HCT116 (cell line): ENCODE data around the gene CD164L2.

Experiments
- FOSL1 ChIP-seq: IDR thresholded peaks from 2 replicates; pipeline ENCODE4 v1.6.1; 2012; ENCODE audit warnings: low read depth
- POLR2A ChIP-seq: IDR thresholded peaks from 2 replicates; pipeline ENCODE4 v1.7.0; 2011; ENCODE audit warnings: borderline replicate concordance; ENCODE audit not compliant: insufficient read depth, insufficient read length; ENCODE audit errors: extremely low read depth
- POLR2AphosphoS5 ChIP-seq: IDR thresholded peaks from 2 replicates; pipeline ENCODE4 v1.6.1; 2011; ENCODE audit warnings: mild to moderate bottlenecking, low read depth, low read length, moderate library complexity
- TF ChIP-seq, protein P1 (sequence below), 3 experiments: fragments of 200-600 bp in 1 of 3; sonication (generic) in 1 of 3; IDR thresholded peaks in 2 of 3; conservative IDR thresholded peaks in 1 of 3; 2 replicates each; pipeline ENCODE4 v1.5.1; 2012 to 2017; ENCODE audit warnings: low read depth in 2 of 3, low read length in 2 of 3, antibody characterized with exemption in 1 of 3, borderline replicate concordance in 1 of 3, control low read depth in 1 of 3, mild to moderate bottlenecking in 1 of 3, mixed read lengths in 1 of 3, mixed run types in 1 of 3, moderate library complexity in 1 of 3; ENCODE audit not compliant: insufficient read depth in 1 of 3
- TF ChIP-seq, protein P2 (sequence below): IDR thresholded peaks from 2 replicates; pipeline ENCODE4 v1.6.1; 2012

DNA sequence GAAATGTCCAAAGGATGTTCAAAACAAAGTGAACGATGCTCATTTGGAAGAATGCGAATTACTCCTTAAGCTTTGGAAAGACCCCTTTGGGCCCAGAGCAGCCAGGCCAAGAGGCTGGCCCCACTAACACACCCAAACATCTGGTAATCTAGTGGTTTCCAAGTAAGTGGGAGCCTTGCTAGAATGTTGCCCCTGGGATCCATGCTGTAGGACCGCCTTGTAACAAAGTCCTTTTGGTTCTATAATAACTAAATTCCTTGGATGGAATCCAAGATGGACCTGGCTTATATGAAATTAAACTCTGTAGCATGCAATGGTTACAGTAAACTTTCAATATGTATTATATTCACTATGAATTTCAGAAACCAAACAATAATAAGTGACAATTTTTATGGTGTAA is 34.6 kb upstream of the CD164L2 start:
- TF ChIP-seq, protein P1, sequence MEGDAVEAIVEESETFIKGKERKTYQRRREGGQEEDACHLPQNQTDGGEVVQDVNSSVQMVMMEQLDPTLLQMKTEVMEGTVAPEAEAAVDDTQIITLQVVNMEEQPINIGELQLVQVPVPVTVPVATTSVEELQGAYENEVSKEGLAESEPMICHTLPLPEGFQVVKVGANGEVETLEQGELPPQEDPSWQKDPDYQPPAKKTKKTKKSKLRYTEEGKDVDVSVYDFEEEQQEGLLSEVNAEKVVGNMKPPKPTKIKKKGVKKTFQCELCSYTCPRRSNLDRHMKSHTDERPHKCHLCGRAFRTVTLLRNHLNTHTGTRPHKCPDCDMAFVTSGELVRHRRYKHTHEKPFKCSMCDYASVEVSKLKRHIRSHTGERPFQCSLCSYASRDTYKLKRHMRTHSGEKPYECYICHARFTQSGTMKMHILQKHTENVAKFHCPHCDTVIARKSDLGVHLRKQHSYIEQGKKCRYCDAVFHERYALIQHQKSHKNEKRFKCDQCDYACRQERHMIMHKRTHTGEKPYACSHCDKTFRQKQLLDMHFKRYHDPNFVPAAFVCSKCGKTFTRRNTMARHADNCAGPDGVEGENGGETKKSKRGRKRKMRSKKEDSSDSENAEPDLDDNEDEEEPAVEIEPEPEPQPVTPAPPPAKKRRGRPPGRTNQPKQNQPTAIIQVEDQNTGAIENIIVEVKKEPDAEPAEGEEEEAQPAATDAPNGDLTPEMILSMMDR (IDR thresholded peaks at IDR 0.05 in 2 of 3, conservative IDR thresholded peaks at IDR 0.05 in 1 of 3; ENCODE audit: borderline replicate concordance in 1 of 3, insufficient read depth in 1 of 3, low read depth in 2 of 3, low read length in 2 of 3) = no peak
- TF ChIP-seq, protein P2, sequence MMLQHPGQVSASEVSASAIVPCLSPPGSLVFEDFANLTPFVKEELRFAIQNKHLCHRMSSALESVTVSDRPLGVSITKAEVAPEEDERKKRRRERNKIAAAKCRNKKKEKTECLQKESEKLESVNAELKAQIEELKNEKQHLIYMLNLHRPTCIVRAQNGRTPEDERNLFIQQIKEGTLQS = no peak
- TF ChIP-seq FOSL1 (no peak), POLR2AphosphoS5 (no peak), POLR2A (no peak)
